Stomach (tissue), 9 donors: ENCODE measurements around the gene CEP76. TPM values are rescaled to one million over a fixed set of nuclear protein-coding genes. Genes with fewer than 3 reads are reported as not detected.

Experiments
- DNase-seq, 2 donors: peaks; one replicate each; pipeline versions ENCODE4 v3.0.0 to v3.0.0-alpha.2; 2013 to 2019
- H3K27ac ChIP-seq, 5 donors: fragments of 200-600 bp in 4 of 5; sonication (generic) in 4 of 5; one replicate each; pipeline ENCODE4 v1.5.1; 2013 to 2019; ENCODE audit warnings: mild to moderate bottlenecking in 1 of 5, moderate library complexity in 1 of 5
- H3K27me3 ChIP-seq, 3 donors: fragments of 200-600 bp; sonication (generic); one replicate each; pipeline ENCODE4 v1.5.1; 2017 to 2019; ENCODE audit warnings: mixed run types in 1 of 3
- H3K36me3 ChIP-seq, 4 donors: fragments of 200-600 bp; sonication (generic); 1 replicate in 3 of 4; 2 replicates in 1 of 4; pipeline ENCODE4 v1.5.1; 2016 to 2019
- H3K4me1 ChIP-seq, 4 donors: fragments of 200-600 bp; sonication (generic); one replicate each; pipeline ENCODE4 v1.5.1; 2016 to 2019
- H3K4me3 ChIP-seq, 4 donors: fragments of 200-600 bp; sonication (generic) in 3 of 4; one replicate each; pipeline ENCODE4 v1.5.1; 2016 to 2019; ENCODE audit warnings: mild to moderate bottlenecking in 1 of 4
- H3K9me3 ChIP-seq, 4 donors: fragments of 200-600 bp; sonication (generic); one replicate each; pipeline ENCODE4 v1.5.1; 2016 to 2019
- CTCF ChIP-seq, 7 experiments: fragments of 450-650 bp in 4 of 7; fragments of 200-600 bp in 3 of 7; sonication (generic) in 3 of 7; IDR thresholded peaks; one replicate each; pipeline ENCODE4 v1.5.1; 2016 to 2019; ENCODE audit warnings: antibody characterized with exemption in 7 of 7, control low read depth in 2 of 7, mild to moderate bottlenecking in 1 of 7
- EP300 ChIP-seq: sonication (generic); formaldehyde crosslinking; IDR thresholded peaks from one replicate; pipeline ENCODE4 v1.6.1; 2017; ENCODE audit warnings: antibody characterized with exemption
- POLR2A ChIP-seq, 4 donors: fragments of 450-650 bp; IDR thresholded peaks; one replicate each; pipeline ENCODE4 v1.6.1; 2016; ENCODE audit warnings: antibody characterized with exemption in 4 of 4, control low read depth in 2 of 4, mild to moderate bottlenecking in 1 of 4, moderate library complexity in 1 of 4
- POLR2AphosphoS5 ChIP-seq, 3 donors: sonication (generic); formaldehyde crosslinking; IDR thresholded peaks; one replicate each; pipeline ENCODE4 v1.6.1; 2016; ENCODE audit warnings: antibody characterized with exemption in 3 of 3
- WGBS, 5 donors: extraction: QIAGEN DNeasy Blood & Tissue Kit in 3 of 5; methylation state at CpG; one replicate each; pipeline versions ENCODE4 v1.1.5 to v1.1.7; 2013 to 2018; 5-methylcytosine and 5-hydroxymethylcytosine counted together
- intact Hi-C: fragments of 100-400 bp; cut with DNase I; formaldehyde crosslinking; loops from one replicate; pipeline ENCODE4 v1.15.1; 2023; ENCODE audit warnings: low total_unique reads
- polyA plus RNA-seq, 3 donors: library from polyadenylated mRNA; stranded (reverse); fragments of 200-250 nt; gene quantifications; one replicate each; pipeline ENCODE4 v1.2.3, GENCODE V29; 2013
- total RNA-seq, 5 donors: library from RNA; depleted of rRNA; stranded (reverse); fragments of >200 nt; gene quantifications; one replicate each; pipeline versions ENCODE4 v1.1.0 to v1.2.3, GENCODE V29; 2014 to 2016
- donor health status: healthy with polysubstance abuse.
- donor health status: Bipolar disorder and iron deficiency.
- donor health status: healthy.

CEP76 gene
- total and polyA plus RNA-seq, 8 donors, result 2.4 to 57.2 (median 7.9) TPM

- H3K9me3 ChIP-seq, result no peaks in the 10 kb centered on the region
- WGBS, 5 donors, result 69 to 80% (median 75%) methylated on average over 5 of the region's 5 CpGs
- intact Hi-C loops, result no loop called here
- H3K4me3 ChIP-seq, result no peak overlapping the region
- DNase-seq, result no peak
- H3K27ac ChIP-seq, result no peak overlapping the region
- peaks cover under 1 to 29% (median 11%) of the 10 kb centered on the region in 4 donors for H3K4me1 ChIP-seq
- no peaks in the 10 kb centered on the region for H3K36me3 ChIP-seq
- H3K27me3 ChIP-seq, result no peaks in the 10 kb centered on the region
- TF ChIP-seq CTCF (IDR thresholded peaks at IDR 0.05) (no peak), POLR2AphosphoS5 (IDR thresholded peaks at IDR 0.05) (no peak), EP300 (no peak), POLR2A (IDR thresholded peaks at IDR 0.05) (no peak)
Measured at GRCh38 chr18:12639990-12640880, 62.3 kb downstream of the CEP76 start.

- no peaks in the 10 kb centered on the region for H3K27me3 ChIP-seq
- H3K4me1 ChIP-seq, result peaks cover 0 to 22% (median 7%) of the 10 kb centered on the region in 4 donors
- no peak overlapping the region for H3K4me3 ChIP-seq
- no peaks in the 10 kb centered on the region for H3K36me3 ChIP-seq
- no peaks in the 10 kb centered on the region for H3K9me3 ChIP-seq
- intact Hi-C loops, result no loop called here
- TF ChIP-seq EP300 (no peak), POLR2AphosphoS5 (IDR thresholded peaks at IDR 0.05) (no peak), CTCF (IDR thresholded peaks at IDR 0.05) (no peak), POLR2A (IDR thresholded peaks at IDR 0.05) (no peak)
- DNase-seq, result no peak
- H3K27ac ChIP-seq, result no peak overlapping the region
- WGBS, 5 donors, result 58 to 90% (median 73%) methylated on average over 3 of the region's 3 CpGs
Measured at GRCh38 chr18:12638644-12639124, 63.8 kb downstream of the CEP76 start.

- 88 to 100% (median 94%) methylated on average over 4 of the region's 4 CpGs for WGBS, 5 donors
- Histone ChIP-seq H3K27me3 (no peaks in the 10 kb centered on the region), H3K36me3 (no peaks in the 10 kb centered on the region), H3K9me3 (no peaks in the 10 kb centered on the region), H3K27ac (no peak overlapping the region), H3K4me3 (no peak overlapping the region), H3K4me1 (peaks cover 0 to 18% (median 7%) of the 10 kb centered on the region in 4 donors)
- intact Hi-C loops, result no loop called here
- no peak for DNase-seq
- no peak for TF ChIP-seq POLR2A (IDR thresholded peaks at IDR 0.05)
- no peak for TF ChIP-seq POLR2AphosphoS5 (IDR thresholded peaks at IDR 0.05)
- TF ChIP-seq CTCF (IDR thresholded peaks at IDR 0.05), result no peak
- TF ChIP-seq EP300, result no peak
Measured at GRCh38 chr18:12637901-12638643, 64.5 kb downstream of the CEP76 start.

GRCh38 chr18:12637393-12637792, 65.1 kb downstream of the CEP76 start:
- 85 to 90% (median 88%) methylated on average over 3 of the region's 3 CpGs for WGBS, 5 donors
- H3K9me3 ChIP-seq, result no peaks in the 10 kb centered on the region
- TF ChIP-seq POLR2AphosphoS5 (IDR thresholded peaks at IDR 0.05), result no peak
- TF ChIP-seq CTCF (IDR thresholded peaks at IDR 0.05), result no peak
- no peak for TF ChIP-seq EP300
- no peak for TF ChIP-seq POLR2A (IDR thresholded peaks at IDR 0.05)
- H3K27ac ChIP-seq, result no peak overlapping the region
- no peaks in the 10 kb centered on the region for H3K36me3 ChIP-seq
- DNase-seq, result no peak
- H3K4me3 ChIP-seq, result no peak overlapping the region
- intact Hi-C loops, result no loop called here
- H3K4me1 ChIP-seq, result peaks cover 0 to 15% (median 5%) of the 10 kb centered on the region in 4 donors
- H3K27me3 ChIP-seq, result no peaks in the 10 kb centered on the region
